Measurements from ENCODE around the gene FRS3. TPM values are rescaled to one million over a fixed set of nuclear protein-coding genes. Genes with fewer than 3 reads are reported as not detected.
"Not testable (repeated sequence)": the region's sequence is repeated elsewhere in the genome, so short reads cannot be mapped to it uniquely, and the experiment has no call there.

FRS3 gene, protein sequence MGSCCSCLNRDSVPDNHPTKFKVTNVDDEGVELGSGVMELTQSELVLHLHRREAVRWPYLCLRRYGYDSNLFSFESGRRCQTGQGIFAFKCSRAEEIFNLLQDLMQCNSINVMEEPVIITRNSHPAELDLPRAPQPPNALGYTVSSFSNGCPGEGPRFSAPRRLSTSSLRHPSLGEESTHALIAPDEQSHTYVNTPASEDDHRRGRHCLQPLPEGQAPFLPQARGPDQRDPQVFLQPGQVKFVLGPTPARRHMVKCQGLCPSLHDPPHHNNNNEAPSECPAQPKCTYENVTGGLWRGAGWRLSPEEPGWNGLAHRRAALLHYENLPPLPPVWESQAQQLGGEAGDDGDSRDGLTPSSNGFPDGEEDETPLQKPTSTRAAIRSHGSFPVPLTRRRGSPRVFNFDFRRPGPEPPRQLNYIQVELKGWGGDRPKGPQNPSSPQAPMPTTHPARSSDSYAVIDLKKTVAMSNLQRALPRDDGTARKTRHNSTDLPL
- total RNA-seq (2014; rRNA removed; shearing (Covaris generic)), result 3.4 and 3.9 TPM in 2 replicates

GRCh38 chr6:41779788-41780550 is at the start of gene FRS3:
Gene FRS3 (minus strand): TSS chr6:41779900. CDS start chr6:41776987, 2,913 bp downstream.
- peak; percentile 95 for DNase-seq (ENCODE audit: low spot score)

DNA sequence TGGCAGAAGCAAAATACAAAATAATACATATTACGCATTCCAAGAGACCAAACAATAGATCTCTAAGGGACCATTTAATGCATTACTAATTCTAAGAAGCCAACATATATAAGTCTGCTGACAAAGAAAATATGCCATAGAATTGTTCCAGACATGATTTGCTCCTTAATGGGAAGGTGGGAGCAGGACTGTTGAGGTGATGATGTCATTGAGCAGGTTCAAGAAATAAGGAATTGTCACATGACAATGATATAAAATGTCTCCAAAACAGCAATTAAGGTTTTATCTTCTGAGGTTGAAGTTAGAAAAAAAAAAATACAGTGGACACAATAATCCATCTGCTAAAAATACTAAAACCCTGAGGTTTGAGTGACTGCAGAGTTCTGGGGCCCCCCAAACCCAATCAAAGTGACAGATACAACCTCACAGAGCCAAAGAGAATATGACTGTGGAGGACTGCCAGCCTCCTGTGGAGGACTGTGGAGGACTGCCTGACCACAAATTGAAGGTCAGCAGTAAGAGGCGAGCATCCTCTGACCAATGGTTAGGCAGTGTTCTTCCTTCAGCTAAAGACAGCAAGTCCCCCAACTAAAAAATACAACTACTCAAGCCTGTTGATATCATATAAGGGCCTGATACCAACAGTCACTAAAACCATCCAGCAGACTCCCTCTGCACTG is 46.8 kb upstream of the FRS3 start:
- DNase-seq (ENCODE audit: low spot score), result no peak

DNA sequence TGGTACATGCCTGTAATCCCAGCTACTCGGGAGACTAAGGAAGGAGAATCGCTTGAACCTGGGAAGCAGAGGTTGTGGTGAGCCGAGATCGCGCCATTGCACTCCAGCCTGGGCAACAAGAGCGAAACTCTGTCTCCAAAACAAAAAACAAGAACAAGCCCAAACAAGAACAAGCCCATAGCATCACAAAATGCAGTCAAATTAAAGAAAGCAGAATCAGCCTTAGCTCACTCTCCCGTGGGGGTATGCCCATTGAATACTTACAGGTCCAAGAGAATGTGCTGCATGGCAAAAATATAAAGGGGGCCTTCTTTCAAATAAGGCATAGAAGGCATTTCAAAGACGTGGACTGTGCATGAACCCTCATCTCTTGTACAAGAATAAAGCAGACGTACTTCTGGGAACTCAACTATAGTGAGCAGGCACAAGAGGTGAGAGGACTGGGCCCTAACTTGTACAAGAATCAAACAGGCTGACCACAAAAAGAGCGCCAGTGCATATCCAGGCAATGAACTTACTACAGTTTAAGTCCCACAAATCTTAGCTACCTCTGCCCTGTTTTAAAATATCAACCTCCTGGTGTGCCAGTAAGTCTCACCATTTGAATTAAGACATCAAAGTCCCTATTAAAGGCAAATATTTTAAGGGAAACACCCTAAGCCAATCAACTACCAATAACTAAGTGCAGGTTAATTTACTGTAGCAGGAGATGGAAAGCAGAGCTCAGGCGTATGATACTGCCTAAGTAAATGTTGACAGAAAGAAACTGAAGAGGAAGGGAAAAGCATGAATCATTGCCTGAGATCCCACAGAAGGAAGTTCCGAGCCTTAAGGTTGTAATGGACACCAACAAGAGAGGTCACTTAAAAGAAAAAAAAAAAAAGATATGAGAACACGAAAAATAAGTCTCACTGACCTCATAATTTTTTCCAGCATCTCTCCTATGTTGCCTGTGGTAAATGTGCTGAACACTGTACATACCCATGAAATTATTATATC is 45.2 kb upstream of the FRS3 start:
- peak; percentile 66 for DNase-seq (ENCODE audit: low spot score)

- DNase-seq (ENCODE audit: low spot score), result no peak
Observed at GRCh38 chr6:41823178-41823577, 43.5 kb upstream of the FRS3 start.

- DNase-seq (ENCODE audit: low spot score), result no peak
Observed at GRCh38 chr6:41822021-41822420, 42.3 kb upstream of the FRS3 start.

DNA sequence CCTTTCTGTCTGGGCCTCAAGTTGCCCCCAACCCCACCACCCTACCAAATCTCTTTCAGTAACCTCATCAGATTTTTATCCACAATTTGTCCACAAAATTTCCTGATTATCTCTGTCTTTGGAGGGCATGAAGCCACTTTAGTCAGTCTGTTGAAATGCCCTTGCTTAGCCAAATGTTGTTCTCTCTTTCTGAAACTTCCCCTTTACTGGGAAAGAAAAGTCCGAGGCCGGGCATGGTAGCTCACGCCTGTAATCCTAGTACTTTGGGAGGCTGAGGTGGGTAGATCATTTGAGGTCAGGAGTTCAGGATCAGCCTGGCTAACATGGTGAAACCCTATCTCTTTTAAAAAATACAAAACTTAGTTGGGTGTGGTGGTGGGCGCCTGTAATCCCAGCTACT is 41.6 kb upstream of the FRS3 start:
- DNase-seq (ENCODE audit: low spot score), result no peak

- DNase-seq (ENCODE audit: low spot score), result no peak
Observed at GRCh38 chr6:41818271-41819054, 38.8 kb upstream of the FRS3 start.

GRCh38 chr6:41815587-41815986 is 35.9 kb upstream of the FRS3 start:
- DNase-seq (ENCODE audit: low spot score), result no peak

DNA sequence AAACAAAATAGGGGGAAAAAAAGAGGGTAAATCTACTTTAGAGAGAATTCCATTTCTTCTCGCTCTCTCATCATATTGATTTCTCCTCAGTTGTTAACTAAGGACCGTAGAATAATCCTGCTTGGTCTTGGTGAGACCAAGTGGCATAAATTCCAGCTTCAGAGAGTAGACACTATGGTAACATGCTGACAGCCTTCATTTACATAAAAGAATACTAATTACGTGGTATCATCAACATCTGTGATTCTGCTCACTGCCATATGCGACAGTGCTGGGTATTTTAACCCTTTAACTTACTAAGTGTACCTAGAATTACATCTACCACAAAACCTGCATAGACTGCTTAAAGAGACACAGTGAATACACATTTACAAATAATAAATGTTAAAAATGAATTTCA is 34.9 kb upstream of the FRS3 start:
- DNase-seq (ENCODE audit: low spot score), result no peak

DNA sequence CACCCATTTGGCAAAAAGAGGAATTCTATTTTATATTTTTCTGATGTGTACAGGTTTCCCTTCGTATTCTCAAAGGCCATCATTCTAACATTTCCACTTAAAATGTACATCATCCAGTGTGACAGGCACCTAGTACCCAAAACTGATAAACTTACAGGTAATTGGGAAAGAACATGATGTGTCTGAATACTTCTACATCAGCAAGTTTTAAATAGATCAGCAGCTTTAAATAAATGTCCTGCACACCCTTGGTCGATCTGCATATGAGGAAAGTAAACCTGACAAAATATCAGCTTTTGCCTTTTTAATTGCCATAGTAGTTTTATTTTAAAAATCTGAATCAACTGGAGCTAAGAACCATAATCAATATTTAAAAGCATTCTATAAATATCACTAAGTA is 34.3 kb upstream of the FRS3 start:
- DNase-seq (ENCODE audit: low spot score), result no peak

DNA sequence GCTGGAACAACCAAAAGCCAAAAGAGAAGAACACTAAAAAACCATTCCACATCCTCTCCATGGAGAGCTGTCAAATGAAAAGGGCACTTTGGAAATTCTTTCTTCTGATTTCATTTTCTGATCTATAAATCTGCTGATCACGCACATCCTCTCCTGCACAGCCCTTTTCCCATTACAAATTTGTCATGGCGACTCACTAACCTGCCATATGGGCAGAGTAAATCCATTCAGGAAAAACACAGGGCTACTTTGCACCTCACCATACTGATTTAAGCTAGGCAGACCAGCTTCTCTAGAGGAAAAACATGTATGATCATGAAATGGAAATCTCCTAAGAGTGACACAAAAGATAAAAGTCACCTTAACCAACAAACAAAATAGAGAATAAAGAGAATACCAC is 33.8 kb upstream of the FRS3 start:
- DNase-seq (ENCODE audit: low spot score), result no peak

GRCh38 chr6:41811946-41812345 is 32.2 kb upstream of the FRS3 start:
- not testable (repeated sequence) for DNase-seq (ENCODE audit: low spot score)

DNA sequence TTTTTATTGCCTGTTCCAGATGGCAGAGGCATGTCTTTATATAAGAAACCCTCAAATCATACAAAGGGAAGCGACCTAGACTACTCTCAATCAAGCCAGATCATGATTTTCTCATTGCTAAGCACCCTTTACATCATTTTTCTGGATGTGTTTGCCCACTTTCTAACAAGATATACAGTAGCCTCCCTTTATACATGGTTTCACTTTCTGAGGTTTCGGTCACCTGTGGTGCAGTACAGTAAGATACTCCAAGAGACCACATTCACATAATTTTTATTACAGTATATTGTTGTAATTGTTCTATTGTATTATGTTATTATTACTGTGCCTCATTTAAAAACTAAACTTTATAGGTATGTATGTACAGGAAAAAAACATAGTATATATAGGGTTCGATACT is 31.4 kb upstream of the FRS3 start:
- no peak for DNase-seq (ENCODE audit: low spot score)

DNA sequence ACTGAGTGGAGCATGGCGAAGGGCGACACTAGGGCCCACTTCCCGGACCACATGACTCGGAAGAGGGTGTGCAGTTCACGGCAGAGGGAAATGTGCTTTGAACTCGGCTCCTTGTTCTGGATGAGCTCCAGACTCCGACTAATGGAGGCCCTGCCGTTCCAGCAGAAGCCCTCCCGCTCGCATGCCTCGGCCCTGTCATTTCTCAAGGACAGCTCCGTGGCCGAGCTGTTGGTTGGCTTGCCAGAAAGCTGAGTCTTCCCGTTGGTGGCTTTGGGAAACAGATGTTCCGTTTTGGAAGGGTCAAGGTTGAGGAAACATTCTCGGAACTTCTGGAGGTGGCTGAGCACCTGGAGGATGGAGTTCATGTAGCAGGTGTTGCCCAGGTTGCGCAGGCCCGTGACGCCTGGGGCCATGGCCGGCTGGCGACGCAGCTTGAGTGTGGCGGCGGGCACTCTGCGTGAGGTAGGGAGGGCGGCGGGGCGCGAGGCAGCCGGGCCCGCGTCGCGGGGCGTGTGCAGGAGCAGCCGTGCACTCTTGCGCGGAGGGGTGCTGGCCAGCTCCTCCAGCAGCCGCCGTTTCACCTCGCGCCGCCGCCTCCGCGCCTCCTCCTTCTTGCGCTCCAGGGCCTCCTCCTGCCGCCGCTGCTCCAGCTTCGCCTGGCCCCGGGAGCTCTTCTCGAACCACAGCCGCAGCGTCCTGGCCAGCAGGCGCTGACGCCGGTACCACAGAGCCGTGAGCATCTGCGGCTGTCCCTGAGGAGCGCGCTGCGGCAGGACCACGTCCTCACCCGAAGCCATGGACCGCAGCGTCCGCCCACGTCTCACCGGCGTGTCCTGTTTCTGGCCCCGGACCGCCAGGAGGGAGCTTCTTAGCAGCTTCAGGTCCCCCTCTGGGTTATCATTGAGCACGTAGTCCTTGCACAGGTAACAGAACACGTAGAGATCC is 26.4 kb upstream of the FRS3 start:
- DNase-seq (ENCODE audit: low spot score), result no peak

DNA sequence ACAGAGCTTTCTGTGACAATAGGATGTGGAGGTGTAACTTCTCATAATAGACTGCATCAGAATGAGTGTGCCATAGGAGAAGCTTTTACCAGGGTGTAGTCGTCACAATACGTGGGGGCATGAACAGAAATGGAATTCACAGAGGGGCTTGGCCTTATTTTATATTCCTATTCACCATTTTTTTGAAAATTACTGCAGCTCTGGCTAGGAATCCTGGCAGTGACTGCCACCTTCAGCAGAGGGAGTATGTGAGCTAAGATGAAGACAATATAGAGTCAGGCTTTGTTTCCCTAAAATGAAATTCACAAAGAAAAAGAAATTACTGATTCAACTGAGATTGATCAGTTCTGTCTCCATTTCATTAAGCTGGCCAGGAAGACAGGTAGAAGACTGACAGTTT is 21.7 kb upstream of the FRS3 start:
- peak; percentile 51 for DNase-seq (ENCODE audit: low spot score)

DNA sequence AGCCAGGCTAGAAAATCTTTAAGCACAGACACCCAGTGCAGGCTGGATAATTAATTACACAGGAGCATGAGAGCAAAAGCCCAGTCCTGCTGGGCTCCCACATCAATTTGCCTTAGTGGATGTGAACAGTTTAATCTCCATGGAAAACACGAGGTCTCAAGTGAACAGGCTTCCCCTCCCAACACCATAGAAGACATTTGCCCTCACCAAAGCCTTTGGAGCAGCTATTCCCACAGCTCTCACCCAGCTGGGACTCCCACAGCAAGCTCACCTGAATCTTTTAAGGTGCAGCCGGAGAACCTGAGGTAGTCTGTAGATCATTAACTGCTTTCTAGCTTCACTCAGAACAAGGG is 19.8 kb upstream of the FRS3 start:
- no peak for DNase-seq (ENCODE audit: low spot score)

- no peak for DNase-seq (ENCODE audit: low spot score)
Observed at GRCh38 chr6:41798901-41799558, 19.3 kb upstream of the FRS3 start.

DNA sequence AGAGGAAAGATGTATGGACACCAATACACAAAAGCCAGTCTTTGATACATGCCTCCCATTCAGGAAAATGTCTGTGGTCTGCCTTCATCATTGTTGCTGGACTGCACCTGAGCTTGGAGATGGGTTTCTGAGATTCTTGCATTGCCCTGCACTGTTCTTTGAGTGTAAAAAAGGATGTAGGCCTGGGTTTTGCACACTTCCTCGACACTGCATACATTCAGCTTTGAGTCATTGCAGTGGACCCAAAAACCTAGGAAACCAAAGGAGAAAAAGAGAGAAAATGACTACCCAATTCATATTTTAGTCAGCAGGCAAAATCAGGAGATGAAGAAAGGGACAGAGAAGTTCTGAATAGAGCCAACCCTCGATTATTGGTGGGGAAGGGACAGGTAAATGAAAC is 16.8 kb upstream of the FRS3 start:
- DNase-seq (ENCODE audit: low spot score), result no peak

DNA sequence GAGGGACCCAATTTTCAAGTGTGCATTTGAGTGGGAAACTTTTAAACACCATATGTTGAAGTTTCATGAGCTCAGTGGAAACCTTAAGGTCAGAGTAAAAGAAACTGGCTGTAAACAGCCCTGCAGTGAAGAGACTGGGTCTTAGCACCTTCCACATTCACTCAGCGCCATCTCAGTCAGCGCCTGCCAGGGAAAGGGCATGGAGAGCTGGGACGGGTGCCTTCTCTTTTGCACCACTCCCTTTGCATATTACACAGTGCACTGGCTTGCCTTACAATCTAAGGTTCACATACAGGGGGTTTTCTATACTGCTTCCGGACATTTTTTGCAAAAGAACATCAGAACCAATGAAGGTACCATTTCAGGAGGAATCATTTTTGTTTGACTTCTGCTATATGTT is 12.3 kb upstream of the FRS3 start:
- no peak for DNase-seq (ENCODE audit: low spot score)

Measured in HT-29 (cell line).